AG09319 (cell line): ENCODE results near the gene PLCH1.
A peak's percentile ranks its signal among the peaks of the same experiment; 100 is the strongest.

Experiments used
- DNase-seq: peaks from one replicate; pipeline ENCODE4 v3.0.0-alpha.2; 2010; ENCODE audit warnings: low read depth; ENCODE audit errors: extremely low read depth
- TF ChIP-seq, protein P1 (sequence below): IDR thresholded peaks from 2 replicates; pipeline ENCODE4 v1.5.1; 2011; ENCODE audit warnings: low read depth, mild to moderate bottlenecking, inconsistent platforms, low read length, moderate library complexity

The PLCH1 gene

DNA sequence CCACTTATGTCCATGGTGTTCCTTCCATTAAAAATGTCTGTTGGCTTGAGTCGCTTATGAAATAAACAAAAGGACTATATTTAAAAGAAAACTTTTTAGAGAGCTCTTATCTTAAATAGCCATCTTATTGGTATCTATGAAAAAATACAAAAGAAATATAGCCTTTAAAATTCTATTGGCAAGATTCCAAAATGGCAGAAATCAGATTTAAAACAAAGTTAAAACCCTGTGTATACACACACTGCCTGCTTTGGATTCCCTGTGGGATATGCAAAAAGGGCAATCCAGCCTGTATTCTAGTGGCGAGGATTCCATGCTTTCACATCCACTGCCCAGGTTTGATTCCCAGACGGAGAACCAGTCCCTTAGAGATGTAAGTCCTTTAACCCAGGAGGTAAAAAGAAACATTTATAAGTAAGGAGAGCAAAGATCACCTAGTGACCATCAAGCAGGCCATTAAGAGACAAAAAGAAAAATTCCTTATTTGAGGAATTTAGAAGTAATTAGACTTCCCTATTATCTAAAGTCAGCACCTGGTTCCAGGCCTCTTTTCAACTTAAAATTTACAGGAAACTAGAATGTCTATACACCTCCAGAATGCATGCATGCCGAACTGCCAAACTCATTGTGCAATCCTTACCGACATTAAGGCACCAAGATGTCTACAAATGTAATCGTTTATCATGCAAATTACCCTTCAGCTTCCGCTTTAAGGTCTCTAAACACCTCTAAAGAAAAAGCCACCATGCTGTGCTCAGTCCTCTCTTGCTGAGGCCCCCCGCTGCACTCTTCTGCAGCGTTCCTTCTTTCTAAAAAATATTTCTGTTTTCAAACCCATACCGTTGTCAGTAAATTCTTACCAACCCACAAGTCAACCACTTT lies 381.8 kb downstream of the PLCH1 start:
- TF ChIP-seq, protein P1, sequence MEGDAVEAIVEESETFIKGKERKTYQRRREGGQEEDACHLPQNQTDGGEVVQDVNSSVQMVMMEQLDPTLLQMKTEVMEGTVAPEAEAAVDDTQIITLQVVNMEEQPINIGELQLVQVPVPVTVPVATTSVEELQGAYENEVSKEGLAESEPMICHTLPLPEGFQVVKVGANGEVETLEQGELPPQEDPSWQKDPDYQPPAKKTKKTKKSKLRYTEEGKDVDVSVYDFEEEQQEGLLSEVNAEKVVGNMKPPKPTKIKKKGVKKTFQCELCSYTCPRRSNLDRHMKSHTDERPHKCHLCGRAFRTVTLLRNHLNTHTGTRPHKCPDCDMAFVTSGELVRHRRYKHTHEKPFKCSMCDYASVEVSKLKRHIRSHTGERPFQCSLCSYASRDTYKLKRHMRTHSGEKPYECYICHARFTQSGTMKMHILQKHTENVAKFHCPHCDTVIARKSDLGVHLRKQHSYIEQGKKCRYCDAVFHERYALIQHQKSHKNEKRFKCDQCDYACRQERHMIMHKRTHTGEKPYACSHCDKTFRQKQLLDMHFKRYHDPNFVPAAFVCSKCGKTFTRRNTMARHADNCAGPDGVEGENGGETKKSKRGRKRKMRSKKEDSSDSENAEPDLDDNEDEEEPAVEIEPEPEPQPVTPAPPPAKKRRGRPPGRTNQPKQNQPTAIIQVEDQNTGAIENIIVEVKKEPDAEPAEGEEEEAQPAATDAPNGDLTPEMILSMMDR: no peak
- no peak for DNase-seq

GRCh38 chr3:155360281-155360680 lies 384.6 kb downstream of the PLCH1 start:
- no peak for DNase-seq
- TF ChIP-seq, protein P1: no peak

- DNase-seq: no peak
- TF ChIP-seq, protein P1: peak; percentile 25
Measured at GRCh38 chr3:155356594-155357370, 388.1 kb downstream of the PLCH1 start.

- TF ChIP-seq, protein P1: no peak
- DNase-seq: no peak
Measured at GRCh38 chr3:155354658-155355057, 390.2 kb downstream of the PLCH1 start.

GRCh38 chr3:155352900-155353490 lies 391.9 kb downstream of the PLCH1 start:
- no peak for DNase-seq
- TF ChIP-seq, protein P1: peak; percentile 47

- TF ChIP-seq, protein P1: no peak
Measured at GRCh38 chr3:155350571-155350970, 394.3 kb downstream of the PLCH1 start.

More at GRCh38 chr3:155350571-155350970, 394.3 kb downstream of the PLCH1 start:
- no peak for DNase-seq
